DMS 273 (cell line): Measurements from ENCODE around the gene SOX8.

Source experiments
- DNase-seq: peaks from one replicate; lab custom pipeline; 2025; ENCODE audit not compliant: unreplicated experiment; lab: John Stamatoyannopoulos, UW

Gene SOX8

DNA sequence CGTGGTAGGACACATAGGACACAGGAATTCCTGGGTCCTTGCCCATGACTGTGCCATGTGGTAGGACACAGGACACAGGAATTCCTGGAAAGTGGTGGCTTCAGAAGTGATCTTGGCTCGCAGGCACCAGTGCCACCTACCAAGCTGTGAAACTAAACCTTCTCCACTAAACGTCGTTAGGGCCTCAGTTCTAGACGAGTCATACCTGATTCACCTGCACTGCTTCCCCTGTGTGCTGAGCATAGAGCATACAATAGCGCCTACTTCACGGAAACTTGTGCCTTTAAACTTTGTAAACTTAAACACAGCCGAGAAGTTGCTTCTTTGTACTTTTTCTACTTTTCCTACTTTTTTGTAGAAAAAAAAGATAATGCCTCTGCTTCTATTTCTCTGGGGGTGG, 4.8 kb downstream of the SOX8 start:
- no peak for DNase-seq

DNA sequence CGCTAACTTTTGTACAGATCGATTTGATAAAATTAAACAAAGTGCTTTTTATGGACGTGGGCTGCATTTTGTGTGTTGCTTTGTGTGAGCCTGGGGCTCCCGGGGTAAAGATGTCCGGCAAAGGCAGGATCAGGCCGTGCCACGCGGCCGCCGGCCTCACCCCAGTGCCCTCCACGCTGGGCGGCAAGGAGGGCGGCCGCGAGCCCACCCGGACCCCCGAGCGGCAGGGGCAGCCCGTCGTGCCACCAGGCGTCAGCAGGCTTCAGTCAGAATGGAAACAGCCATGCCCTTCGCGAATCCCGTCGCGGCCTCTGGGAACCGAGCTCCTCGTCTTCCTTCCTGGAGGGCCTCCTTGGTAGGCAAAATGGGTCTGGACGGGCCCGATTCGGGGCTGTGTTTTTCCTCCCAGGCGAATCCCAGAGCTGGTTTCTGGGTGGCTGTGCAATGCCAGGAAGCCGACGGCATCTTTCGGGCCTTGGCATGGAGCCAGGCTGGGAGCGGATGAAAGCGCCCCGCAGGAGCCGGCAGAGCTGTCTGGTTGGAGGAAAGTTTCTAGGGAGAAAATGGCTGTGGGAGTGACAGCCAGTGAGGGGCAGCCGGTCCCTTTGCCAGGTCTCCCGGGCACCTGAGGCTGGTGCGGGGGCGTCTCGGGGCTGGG, 5.5 kb downstream of the SOX8 start:
- peak; percentile 70 for DNase-seq

DNA sequence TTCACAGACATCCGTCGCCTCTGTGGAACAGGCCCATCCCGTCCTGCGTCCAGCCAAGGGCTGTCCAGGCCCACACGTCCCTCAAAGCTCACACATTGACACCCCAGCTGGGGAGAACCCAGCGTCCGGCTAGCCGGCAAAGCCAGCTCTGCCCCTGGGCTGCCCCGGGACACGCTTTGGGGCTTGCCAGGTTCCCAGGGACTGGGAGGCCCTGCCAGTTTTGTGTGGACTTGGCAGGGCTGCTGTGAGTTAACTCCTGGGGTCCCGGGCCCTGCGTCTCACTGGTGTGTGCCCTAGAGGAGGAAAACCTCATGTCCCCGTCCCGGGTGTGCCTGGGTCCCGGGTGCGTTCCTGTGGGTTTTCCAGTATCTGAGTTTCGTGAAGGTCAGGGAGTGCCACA, 6.3 kb downstream of the SOX8 start:
- DNase-seq: no peak

DNA sequence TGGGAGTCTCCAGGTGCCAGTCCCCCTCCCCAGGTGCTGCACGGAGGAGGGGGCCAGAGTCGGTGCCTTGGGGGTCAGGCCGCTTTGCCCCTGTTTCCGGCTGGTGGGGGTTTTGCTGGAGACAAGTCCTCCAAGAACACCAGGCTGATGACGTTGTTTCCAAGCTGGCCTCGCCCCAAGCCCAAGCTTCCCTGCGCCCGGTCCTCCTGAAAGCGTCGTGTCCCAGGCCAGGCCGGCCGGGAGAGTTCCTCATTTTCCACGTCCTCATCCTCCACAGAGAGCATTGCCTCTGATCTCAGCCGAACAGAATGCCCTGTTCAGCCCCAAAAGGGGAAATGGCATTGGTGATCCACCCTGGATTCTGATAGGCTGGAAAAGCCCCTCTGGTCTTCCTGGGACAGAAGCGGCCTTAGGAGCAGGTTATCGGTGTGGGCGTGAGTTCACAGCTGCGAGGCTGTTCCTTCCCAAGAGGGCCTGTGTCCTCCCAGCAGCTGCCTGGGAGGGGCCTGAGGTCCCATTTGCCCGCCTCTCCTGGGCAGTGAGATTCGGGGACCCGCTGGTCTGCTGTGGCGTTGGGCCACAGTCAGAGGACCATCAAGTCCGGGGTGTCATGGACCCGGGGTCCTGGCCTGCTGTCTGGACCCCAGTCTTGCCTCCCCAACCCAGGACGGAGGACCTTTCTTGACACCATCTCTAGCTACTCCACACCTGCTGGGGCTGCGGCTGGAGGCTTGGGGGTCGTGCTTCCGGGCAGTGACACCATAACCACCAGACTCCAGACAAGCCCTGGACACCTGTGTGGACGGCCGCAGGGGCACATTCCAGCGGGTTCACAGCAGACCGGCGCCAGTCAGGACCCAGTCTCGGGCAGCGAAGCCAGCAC, 7.1 kb downstream of the SOX8 start:
- DNase-seq: peak; percentile 44

DNA sequence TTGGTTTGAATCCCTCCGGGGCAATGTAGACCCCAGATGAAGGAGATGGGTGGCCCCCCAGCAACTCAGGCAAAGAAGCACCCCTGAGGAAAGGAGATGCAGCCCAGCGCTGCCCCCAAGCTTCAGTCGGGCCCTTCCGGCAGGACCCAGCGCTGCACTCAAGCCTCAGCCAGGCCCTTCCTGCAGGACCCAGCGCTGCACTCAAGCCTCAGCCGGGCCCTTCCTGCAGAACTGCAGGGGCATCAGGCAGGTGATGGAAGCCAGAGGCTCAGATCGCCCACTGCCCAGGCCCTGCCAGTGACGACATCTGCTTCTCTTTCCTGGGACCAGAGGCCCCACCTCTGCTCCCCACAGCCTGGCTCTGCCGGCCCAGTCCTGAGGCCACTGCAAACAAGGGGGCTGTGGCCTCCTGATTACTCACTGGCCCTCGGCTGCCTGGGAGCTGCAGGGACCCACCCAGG, 7.8 kb downstream of the SOX8 start:
- no peak for DNase-seq

DNA sequence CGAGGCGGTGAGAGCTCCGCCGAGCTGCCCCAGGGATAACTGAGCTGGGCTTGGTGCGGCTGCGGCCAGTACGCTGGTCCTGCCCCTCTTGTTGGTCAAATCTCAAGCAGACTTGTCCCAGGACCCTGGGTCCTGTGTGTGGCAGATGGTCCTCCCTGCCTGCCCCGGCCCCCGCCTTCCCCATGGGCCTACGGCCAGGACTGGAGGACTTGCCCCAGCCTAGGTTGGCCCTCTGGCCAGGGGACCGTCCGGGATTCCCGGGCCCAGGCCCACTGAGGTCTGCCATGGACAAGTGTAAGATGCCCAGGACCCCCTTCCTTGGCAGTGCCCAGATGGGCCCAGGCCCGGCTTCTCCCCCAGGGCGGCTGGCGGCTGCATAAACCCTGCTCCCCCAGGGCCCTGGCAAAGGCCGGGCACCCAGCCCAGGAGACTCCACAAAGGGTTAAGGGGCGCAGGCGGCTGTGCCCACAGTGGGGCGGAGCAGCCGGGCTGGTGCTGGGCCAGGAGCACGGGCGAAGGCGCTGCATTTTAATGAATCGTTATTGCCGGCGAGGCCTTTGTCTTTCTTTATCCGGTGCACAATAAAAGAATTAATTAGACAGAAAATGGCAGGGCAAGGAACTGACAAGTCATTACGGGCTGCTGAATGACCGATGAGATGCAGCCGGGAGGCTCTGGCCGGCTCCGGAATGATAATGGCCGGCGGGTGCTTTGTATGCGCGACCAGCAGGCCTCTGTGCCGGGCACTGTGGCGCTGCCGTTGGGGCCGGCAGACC, 9.1 kb downstream of the SOX8 start:
- peak; percentile 58 for DNase-seq

DNA sequence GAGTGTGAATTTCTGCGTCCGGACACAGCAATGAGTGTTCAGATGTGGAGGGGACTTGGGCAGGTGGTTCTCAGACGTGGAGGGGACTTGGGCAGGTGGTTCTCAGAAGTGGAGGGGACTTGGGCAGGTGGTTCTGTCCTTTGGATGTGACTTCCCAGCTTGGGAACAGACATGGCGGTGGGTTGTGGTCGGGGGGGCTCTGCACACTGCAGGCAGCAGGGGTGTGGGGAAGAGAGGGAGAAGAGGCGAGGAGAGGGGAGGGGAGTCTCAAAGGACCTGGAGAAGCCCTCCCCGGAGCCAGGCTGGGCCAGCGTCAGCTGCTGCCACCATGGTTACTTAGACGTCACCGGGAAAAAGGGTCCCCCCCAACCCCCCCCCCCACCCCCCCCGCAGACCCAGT, 9.8 kb downstream of the SOX8 start:
- no peak for DNase-seq

DNA sequence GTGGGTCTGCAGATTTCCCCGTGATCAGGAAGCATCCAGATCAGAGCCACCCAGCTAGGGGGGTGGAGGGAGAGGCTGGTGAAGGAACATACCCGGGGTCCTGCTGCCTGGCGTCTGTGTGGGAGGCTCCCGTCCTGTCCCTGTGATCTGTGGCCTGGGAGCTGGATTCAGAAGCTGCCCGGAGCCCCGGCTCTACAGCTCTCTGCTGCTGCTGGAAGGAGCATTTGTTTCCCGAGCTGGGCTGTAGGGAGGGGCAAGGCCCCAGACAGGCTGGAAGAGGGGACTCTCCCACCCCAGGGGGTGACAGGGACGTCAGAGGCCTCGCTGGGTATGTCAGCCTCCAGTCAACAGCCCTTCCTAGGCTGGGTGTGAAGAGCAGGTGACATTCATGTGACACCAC, 10.2 kb downstream of the SOX8 start:
- DNase-seq: no peak

DNA sequence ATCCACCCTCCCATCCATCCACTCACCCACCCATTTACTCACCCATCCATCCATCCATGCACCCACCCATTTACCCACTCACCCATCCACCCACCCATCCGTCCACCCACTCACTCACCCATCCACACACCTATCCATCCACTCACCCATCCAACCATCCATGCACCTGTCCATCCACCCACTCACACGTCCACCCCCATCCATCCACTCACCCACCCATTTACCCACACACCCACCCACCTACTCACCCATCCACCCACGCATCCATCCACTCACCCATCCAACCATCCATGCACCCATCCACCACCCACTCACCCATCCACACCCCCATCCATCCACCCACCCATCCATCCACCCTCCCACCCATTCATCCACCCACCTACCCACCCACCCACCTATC, 12.2 kb downstream of the SOX8 start:
- no peak for DNase-seq

DNA sequence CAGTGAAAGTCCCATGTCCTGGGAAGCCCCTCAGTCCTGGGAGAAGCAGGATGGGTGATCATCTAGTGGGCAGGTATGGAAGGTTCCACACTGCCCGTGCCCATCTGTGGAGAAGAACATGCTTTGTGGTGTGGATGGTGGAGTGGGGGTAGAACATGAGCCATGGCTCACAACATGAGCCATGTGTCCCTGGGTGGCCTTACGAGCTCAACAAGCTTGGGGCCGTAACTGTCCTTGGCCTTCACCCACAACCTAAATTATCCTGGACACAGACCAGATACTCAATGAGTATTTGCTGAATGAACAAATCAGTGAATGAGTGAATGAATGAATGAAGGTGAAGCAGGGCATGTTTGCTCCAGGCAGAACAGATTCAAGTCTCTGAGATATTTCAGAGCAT, 13.5 kb downstream of the SOX8 start:
- peak; percentile 76 for DNase-seq

DNA sequence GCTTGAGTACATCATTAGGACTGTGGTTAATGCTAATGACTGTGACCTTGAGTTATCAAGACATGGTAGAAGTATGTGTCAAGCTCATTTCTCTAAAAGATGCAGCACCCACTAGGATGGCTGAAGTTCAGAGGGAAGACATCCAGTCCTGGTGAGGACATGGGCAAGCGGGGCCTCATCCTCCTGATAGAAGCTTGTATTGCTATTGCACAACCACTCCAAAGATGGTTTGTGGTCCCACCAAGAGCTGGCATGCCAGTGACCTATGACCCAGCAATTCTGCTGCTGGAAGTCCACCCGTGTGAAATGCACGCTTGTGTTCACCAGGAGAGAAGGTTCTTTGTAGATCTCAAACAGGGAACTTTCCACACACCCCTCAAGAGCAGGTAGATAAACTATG, 14.2 kb downstream of the SOX8 start:
- DNase-seq: no peak

DNA sequence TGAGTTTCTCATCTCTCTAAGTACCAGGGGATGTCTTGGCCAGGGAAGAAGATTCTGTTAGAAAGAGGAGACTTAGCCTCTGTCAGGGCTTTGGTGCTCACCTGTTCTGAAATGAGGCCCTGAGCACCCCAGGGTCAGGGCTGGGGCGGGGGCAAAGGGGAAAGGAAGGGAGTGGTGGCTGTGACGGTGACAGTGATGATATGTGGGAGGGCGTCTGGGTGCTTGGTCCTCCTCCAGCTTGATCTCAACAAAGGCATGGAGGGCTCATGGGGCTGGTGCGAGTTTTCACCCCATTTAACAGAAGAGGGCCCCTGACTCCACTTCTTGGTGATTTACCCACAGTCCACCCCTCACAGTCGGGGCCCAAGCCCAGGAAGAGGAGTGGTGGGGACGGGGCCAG, 15.1 kb downstream of the SOX8 start:
- DNase-seq: no peak

DNA sequence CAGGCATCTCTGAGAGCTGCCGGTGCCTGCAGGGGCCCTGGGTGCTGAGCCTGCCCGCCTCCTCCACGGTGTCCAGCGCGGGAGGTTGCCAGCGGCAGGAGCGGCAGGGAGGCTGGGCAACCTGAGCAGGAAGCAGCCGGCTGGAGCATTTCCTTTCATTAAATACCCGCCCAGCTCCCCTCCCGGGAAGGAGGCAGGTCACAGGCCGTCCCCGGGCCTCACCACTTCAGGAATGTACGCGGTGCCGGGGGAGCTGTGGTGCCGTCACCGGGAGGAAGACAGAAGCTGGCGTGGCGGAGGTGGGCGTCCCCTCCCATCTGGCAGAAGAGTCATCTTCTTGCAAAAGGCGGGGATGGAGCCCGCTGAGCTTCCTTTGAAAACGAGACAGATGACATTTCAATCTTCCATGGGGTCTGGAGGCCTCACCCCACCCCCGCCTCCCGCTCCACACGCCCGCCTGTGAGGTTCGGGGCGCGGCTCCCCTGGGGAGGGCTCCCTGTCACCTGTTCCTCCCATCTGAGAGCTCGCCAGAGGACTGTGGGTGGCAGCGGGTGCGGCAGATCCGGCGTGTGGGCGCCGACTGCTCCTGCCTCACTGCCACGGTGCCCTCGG, 16.0 kb downstream of the SOX8 start:
- no peak for DNase-seq

DNA sequence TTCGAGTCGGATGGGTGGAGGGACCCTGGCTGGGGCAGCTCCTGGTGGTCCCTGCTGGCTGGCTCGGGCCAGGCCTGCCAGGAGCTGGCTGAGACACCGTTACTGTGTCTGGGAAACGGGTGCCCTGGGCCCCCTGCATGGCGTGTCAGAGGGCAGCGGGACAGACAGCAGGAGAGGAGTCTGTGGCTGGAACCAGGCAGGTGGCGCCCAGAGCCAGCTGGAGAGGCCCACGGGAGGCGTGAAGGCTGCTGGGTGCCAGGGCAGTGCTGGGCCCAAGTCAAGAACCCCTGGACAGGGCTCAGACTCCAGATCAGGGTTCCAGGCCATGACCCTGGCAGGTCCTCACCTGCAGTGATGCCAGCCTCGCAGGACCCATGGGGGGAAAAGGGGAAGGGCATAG, 16.6 kb downstream of the SOX8 start:
- DNase-seq: no peak

DNA sequence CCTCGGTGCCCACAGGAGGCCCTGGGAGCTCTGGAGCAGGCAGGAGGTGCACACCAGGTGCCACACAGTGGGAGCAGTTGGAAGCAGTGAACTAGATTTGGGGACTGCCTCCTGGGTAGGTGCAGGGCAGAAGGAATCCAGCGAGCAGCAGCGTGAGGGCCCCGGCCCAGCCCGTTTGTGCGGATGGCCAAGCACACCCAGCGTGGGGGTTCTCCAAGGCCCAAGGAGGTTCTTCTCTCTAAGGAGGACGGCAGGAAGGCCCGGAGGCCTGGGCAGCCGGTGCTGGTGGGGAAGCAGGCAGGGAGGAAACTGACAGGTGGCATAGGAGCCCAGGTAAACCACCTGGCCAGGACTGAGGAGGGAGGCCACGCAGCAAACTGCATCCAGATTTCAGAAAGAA, 17.0 kb downstream of the SOX8 start:
- DNase-seq: no peak

DNA sequence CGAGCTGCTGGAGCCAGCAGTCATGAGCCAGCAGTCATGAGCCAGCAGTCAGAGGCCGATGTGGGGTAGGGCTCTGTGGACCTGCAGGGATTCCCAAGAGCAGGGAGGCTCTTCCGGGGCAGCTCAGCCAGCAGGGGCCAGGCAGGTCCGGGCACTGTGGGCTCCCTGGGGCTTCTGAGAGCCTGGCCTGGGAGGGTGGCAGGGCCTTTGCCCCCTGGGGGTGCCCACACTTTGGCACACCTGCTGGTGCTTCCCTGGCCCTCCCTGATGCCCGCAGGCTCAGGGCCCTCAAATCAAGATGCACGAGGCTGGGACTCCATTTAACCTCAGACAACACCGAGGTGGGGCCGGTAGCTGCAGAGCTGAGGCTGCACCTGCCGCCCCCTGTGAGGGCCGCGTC, 18.1 kb downstream of the SOX8 start:
- DNase-seq: no peak

DNA sequence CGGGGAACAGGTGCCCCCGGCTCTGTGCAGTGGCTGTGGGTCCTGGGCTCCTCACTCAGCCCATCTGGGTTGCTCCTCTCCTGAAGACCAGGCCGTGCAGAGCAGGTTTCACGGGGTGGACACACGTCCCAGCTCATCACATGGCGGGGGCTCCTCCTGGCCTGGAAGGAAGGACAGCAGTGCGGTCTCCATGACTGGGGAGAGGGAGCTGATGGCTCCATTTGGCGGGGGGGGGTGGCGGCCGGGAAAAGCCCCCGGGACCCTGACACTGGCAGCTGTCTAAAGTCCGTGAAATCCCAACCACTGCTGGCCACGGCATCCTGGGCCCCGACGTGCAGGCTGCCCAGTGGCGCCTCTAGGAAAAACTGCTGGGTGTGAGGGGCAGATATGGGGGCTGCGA, 19.0 kb downstream of the SOX8 start:
- DNase-seq: no peak

DNA sequence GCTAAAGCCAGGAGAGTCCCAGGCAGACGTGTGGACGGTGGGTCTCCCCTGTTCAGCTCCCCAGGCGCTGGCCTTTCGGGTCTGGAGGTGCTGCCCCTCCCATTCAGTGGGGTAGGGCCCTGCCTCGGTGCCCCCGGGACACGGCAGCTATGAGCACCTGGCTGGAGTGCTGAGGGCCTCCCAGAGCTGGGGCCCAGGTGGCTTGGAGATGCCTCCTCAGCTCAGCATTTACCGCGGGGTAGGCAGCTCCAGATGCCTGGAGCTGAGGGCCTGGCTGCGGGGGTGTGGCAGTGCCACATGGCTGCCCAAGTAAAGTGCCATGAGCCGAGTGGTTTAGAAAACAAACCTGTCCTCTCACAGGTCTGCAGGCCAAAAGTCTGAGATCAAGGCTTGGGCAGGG, 19.5 kb downstream of the SOX8 start:
- DNase-seq: no peak

DNA sequence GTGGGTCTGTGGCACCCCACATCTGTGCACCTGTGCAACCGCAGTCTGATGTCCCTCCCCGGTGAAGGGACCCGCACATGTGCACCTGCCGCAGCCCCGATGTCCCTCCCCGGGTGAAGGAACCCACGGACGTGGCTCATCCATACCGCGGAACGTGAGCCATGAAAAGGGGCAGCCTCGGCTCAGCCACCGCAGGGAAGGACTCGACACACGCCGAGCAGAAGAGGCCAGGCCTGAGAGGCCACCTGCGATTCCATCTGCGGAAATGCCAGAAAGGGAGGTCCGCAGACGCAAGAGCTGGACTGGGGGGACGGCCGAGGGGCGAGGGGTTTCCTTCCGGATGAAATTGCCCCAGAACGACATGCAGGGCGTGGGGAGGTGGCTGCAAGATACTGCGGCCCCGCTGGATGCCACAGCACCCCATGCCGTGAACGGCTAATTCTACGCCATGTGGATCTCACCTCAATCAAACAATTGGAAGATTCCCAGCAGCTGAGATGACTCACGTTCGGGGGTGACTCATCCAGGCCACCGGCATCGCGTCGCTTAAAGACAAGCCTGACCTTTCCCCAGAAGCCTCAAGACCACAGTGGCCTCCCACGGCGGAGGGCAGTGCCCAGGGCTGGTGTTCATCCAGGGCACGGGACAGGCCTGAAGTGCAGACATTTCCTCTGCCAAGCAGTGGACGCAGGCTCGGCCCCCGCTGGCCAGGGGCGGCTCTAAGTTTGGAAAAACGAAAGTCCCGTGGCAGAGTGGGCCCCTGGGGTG, 21.0 kb downstream of the SOX8 start:
- DNase-seq: peak; percentile 65
